ENCODE results near the gene PLCB1.

DNA sequence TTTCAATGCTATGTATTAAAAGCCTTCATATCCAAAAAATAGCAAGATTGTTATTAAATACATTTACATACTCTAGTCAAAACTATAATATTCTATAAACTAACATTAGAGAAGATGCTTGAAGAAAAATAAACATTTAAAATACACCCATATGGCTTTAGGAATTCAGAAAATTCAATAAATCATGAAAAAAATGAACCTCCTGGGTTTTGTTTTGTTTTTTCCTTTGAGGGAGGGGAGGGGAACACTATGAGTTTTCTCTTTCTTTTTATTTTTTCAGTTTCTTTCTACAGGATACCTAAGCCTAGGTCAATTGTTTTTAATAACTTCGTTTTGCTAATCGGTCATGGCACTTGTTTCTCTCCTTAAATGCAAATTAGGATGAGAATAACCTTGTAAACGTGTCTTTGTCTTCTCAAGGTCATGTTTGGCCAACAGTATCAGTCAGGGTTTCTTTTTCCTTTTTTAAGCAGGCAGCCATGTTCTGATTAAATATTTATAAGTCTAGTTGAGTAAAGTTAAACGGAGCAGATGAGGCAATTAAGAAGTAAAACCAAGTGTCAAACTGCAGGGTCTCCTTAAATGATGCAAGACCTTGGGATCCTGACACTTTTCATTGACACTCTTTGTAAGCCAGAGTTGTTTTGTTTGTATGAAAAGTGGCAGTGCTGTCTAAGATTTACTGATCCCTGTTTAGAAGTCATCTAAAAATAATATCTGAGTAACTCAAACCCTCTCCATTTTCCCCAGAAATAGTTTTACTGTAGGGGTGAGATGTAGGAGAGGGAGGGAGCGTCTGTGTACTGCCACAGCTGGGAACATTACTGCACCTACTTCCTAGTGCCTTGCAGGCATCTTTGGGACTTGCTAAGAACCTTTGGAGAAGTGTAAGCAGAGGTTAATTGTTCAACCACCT is 392.3 kb downstream of the PLCB1 start:
- TF ChIP-seq POLR2A (IDR thresholded peaks at IDR 0.05; ENCODE audit: low read depth, low read length) (no peak), BHLHE40 (IDR thresholded peaks at IDR 0.05; ENCODE audit: low read depth, low read length) (no peak), SMC3 (IDR thresholded peaks at IDR 0.05; ENCODE audit: low read depth, low read length) (no peak), MXI1 (IDR thresholded peaks at IDR 0.05; ENCODE audit: borderline replicate concordance, low read depth, low read length) (no peak)
- TF ChIP-seq, protein P1, sequence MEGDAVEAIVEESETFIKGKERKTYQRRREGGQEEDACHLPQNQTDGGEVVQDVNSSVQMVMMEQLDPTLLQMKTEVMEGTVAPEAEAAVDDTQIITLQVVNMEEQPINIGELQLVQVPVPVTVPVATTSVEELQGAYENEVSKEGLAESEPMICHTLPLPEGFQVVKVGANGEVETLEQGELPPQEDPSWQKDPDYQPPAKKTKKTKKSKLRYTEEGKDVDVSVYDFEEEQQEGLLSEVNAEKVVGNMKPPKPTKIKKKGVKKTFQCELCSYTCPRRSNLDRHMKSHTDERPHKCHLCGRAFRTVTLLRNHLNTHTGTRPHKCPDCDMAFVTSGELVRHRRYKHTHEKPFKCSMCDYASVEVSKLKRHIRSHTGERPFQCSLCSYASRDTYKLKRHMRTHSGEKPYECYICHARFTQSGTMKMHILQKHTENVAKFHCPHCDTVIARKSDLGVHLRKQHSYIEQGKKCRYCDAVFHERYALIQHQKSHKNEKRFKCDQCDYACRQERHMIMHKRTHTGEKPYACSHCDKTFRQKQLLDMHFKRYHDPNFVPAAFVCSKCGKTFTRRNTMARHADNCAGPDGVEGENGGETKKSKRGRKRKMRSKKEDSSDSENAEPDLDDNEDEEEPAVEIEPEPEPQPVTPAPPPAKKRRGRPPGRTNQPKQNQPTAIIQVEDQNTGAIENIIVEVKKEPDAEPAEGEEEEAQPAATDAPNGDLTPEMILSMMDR (conservative IDR thresholded peaks at IDR 0.05; ENCODE audit: low read depth, low read length) = no peak
- TF ChIP-seq, protein P2, sequence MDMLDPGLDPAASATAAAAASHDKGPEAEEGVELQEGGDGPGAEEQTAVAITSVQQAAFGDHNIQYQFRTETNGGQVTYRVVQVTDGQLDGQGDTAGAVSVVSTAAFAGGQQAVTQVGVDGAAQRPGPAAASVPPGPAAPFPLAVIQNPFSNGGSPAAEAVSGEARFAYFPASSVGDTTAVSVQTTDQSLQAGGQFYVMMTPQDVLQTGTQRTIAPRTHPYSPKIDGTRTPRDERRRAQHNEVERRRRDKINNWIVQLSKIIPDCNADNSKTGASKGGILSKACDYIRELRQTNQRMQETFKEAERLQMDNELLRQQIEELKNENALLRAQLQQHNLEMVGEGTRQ (IDR thresholded peaks at IDR 0.05; ENCODE audit: low read depth, low read length) = no peak
